K562 (cell line): ENCODE data around the gene UGT3A2.

ENCODE experiments used
- BHLHE40 ChIP-seq: IDR thresholded peaks from 2 replicates; pipeline ENCODE4 v1.6.1; 2011; ENCODE audit warnings: low read length, improper control_type of control experiment
- POLR2A ChIP-seq: fragments of 450-650 bp; conservative IDR thresholded peaks from 2 replicates; pipeline ENCODE4 v1.6.1; 2016
- POLR2AphosphoS5 ChIP-seq: IDR thresholded peaks from 2 replicates; pipeline ENCODE4 v1.6.1; 2011; ENCODE audit warnings: mild to moderate bottlenecking, low read depth, low read length, moderate library complexity; ENCODE audit not compliant: control insufficient read depth, insufficient read depth
- TARDBP ChIP-seq: fragments of 450-650 bp; IDR thresholded peaks from 2 replicates; pipeline ENCODE4 v1.6.1; 2016
- ZBTB1 ChIP-seq: sonication (generic); formaldehyde crosslinking; IDR thresholded peaks from 2 replicates; pipeline ENCODE4 v1.8.1; 2023; ENCODE audit warnings: missing genetic modification reagents, low read depth, mild to moderate bottlenecking, borderline replicate concordance
- TF ChIP-seq, protein P1 (sequence below): sonication (generic); formaldehyde crosslinking; IDR thresholded peaks from 2 replicates; pipeline ENCODE4 v1.8.0; 2023; ENCODE audit warnings: missing genetic modification reagents, mild to moderate bottlenecking, borderline replicate concordance
- TF ChIP-seq, protein P2 (sequence below), 3 experiments: IDR thresholded peaks in 2 of 3; conservative IDR thresholded peaks in 1 of 3; 2 replicates each; pipeline ENCODE4 v1.5.1; 2011 to 2012; ENCODE audit warnings: low read length in 3 of 3, mild to moderate bottlenecking in 3 of 3, control low read depth in 2 of 3, improper control_type of control experiment in 1 of 3, inconsistent platforms in 1 of 3, low read depth in 1 of 3, mixed read lengths in 1 of 3, moderate library complexity in 1 of 3; ENCODE audit not compliant: insufficient read depth in 2 of 3
- TF ChIP-seq, protein P3 (sequence below): fragments of 450-650 bp; formaldehyde crosslinking; conservative IDR thresholded peaks from 2 replicates; pipeline ENCODE4 v1.4.0; 2022; ENCODE audit warnings: mild to moderate bottlenecking, missing genetic modification characterization

DNA sequence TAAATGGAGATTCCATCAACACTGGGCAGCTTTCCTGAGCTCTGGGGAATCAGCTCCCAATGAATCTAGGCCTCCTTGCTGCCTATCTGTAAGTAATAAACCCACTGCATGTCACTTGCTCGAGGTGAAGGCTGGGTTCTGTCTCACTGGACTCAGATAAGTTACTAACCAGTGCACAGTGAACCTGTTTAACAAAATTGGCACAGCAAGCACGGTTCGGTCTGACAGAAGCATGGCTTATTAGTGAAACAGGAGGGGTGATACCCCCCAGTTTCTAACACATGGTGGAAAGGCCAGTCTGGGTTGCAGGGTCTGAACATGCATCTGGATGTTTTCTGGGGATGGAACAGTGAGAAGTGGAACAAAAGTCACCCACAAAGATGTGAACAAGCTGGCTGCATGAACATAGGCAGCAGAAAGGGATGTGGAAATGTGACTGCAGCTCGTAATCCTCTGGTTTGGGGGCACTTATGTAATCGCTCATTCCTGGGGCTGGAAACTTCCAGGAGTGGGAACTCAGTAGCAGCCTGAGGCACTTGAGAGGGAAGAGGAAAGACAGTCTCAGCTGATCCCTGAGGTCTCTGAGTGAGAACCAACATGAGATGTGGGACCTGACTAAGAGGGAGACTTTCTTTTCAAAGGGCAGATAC lies 37.7 kb downstream of the UGT3A2 start:
- TF ChIP-seq ZBTB1 (CRISPR knock-in tag) (no peak), BHLHE40 (no peak), POLR2AphosphoS5 (no peak), TARDBP (no peak), POLR2A (no peak)
- TF ChIP-seq, protein P1, sequence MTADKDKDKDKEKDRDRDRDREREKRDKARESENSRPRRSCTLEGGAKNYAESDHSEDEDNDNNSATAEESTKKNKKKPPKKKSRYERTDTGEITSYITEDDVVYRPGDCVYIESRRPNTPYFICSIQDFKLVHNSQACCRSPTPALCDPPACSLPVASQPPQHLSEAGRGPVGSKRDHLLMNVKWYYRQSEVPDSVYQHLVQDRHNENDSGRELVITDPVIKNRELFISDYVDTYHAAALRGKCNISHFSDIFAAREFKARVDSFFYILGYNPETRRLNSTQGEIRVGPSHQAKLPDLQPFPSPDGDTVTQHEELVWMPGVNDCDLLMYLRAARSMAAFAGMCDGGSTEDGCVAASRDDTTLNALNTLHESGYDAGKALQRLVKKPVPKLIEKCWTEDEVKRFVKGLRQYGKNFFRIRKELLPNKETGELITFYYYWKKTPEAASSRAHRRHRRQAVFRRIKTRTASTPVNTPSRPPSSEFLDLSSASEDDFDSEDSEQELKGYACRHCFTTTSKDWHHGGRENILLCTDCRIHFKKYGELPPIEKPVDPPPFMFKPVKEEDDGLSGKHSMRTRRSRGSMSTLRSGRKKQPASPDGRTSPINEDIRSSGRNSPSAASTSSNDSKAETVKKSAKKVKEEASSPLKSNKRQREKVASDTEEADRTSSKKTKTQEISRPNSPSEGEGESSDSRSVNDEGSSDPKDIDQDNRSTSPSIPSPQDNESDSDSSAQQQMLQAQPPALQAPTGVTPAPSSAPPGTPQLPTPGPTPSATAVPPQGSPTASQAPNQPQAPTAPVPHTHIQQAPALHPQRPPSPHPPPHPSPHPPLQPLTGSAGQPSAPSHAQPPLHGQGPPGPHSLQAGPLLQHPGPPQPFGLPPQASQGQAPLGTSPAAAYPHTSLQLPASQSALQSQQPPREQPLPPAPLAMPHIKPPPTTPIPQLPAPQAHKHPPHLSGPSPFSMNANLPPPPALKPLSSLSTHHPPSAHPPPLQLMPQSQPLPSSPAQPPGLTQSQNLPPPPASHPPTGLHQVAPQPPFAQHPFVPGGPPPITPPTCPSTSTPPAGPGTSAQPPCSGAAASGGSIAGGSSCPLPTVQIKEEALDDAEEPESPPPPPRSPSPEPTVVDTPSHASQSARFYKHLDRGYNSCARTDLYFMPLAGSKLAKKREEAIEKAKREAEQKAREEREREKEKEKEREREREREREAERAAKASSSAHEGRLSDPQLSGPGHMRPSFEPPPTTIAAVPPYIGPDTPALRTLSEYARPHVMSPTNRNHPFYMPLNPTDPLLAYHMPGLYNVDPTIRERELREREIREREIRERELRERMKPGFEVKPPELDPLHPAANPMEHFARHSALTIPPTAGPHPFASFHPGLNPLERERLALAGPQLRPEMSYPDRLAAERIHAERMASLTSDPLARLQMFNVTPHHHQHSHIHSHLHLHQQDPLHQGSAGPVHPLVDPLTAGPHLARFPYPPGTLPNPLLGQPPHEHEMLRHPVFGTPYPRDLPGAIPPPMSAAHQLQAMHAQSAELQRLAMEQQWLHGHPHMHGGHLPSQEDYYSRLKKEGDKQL (CRISPR knock-in tag): no peak
- TF ChIP-seq, protein P2, sequence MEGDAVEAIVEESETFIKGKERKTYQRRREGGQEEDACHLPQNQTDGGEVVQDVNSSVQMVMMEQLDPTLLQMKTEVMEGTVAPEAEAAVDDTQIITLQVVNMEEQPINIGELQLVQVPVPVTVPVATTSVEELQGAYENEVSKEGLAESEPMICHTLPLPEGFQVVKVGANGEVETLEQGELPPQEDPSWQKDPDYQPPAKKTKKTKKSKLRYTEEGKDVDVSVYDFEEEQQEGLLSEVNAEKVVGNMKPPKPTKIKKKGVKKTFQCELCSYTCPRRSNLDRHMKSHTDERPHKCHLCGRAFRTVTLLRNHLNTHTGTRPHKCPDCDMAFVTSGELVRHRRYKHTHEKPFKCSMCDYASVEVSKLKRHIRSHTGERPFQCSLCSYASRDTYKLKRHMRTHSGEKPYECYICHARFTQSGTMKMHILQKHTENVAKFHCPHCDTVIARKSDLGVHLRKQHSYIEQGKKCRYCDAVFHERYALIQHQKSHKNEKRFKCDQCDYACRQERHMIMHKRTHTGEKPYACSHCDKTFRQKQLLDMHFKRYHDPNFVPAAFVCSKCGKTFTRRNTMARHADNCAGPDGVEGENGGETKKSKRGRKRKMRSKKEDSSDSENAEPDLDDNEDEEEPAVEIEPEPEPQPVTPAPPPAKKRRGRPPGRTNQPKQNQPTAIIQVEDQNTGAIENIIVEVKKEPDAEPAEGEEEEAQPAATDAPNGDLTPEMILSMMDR (IDR thresholded peaks at IDR 0.05 in 2 of 3, conservative IDR thresholded peaks at IDR 0.05 in 1 of 3; ENCODE audit: insufficient read depth in 2 of 3, low read depth in 1 of 3, low read length in 3 of 3): no peak
- TF ChIP-seq, protein P3, sequence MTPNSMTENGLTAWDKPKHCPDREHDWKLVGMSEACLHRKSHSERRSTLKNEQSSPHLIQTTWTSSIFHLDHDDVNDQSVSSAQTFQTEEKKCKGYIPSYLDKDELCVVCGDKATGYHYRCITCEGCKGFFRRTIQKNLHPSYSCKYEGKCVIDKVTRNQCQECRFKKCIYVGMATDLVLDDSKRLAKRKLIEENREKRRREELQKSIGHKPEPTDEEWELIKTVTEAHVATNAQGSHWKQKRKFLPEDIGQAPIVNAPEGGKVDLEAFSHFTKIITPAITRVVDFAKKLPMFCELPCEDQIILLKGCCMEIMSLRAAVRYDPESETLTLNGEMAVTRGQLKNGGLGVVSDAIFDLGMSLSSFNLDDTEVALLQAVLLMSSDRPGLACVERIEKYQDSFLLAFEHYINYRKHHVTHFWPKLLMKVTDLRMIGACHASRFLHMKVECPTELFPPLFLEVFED (CRISPR knock-in tag): no peak
